Activated CD8-positive, alpha-beta memory T cell treated with anti-CD3 and anti-CD28 coated beads for 36 hours (primary cell): ENCODE data around the gene PTK6. TPM values are rescaled to one million over a fixed set of nuclear protein-coding genes. Genes with fewer than 3 reads are reported as not detected.

ENCODE experiments used
- CTCF ChIA-PET: fragments of 350-600 bp; sonication (Branson Sonifier 250); formaldehyde crosslinking; loops from one replicate; lab custom pipeline; 2021; ENCODE audit warnings: antibody characterized with exemption; lab: Charles Lee
- POLR2A ChIA-PET: fragments of 350-600 bp; sonication (Branson Sonifier 250); formaldehyde crosslinking; loops from one replicate; lab custom pipeline; 2021; ENCODE audit warnings: antibody characterized with exemption; lab: Charles Lee
- total RNA-seq, 2 experiments: library from RNA; stranded (reverse); gene quantifications; one replicate each; pipeline ENCODE4 v1.2.3, GENCODE V29; 2021

The PTK6 gene
- total RNA-seq, 2 experiments from 2014 or later, result 0.15 TPM

GRCh38 chr20:63497138-63497945 is 39.8 kb downstream of the PTK6 start:
- POLR2A ChIA-PET, result interaction anchor here (1.1 to 2.6 kb wide), 2 partner anchors 24 to 25 kb away, joined by 3 to 9 read pairs; partner anchors contain the start of gene PPDPF
- CTCF ChIA-PET, result interaction anchor here (0.6 to 3.0 kb wide), 11 partner anchors 11 to 459 kb away, joined by 3 to 23 read pairs (median 4); partner anchors contain the start of genes PPDPF, PTK6, TPD52L2 and UCKL1

- POLR2A ChIA-PET, result interaction anchor here (1.1 to 2.6 kb wide), 2 partner anchors 24 to 26 kb away, joined by 3 to 9 read pairs; partner anchors contain the start of gene PPDPF
- CTCF ChIA-PET, result interaction anchor here (0.6 to 3.0 kb wide), 24 partner anchors 9 to 537 kb away, joined by 3 to 23 read pairs (median 4); partner anchors contain the start of genes PPDPF, PTK6, TPD52L2 and UCKL1
These were observed 40.5 kb downstream of the PTK6 start for GRCh38 chr20:63496596-63497120.

DNA sequence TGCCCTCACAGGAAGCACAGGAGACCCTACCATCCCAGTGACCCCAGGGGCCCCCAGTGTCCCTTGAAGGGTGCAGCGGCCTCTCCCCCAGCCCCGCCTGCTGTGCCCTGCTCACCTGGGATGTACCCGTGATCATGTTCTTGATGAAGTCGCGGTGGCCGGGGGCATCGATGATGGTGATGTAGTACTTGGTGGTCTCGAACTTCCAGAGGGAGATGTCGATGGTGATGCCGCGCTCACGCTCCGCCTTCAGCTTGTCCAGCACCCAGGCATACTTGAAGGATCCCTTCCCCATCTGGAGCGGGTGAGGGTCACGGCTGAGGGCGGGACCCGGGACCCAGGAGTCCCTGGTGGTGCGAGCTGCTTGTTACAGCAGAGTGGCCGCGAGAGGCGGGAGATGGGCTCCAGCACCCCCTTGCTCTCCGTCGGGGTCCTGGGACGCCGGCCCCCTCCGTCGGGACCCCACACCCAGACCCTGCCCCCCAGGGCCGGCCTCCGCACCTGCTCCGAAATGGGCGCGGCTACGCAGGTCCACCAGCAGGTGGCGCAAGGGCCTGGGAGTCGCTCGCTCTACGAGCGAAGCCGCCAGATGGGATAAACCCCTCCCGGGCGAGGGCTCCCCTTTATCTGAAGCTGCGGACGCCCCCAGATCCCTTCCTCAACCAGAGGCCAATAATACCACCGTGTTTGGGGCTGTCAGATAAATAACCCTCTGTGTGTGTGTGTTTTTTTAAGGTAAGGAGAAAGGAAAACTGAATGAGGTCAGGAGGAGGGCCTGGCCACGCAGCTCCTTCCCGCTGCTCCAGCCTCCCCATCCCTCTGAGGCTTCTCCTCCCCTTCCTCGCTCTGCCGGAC is 41.2 kb downstream of the PTK6 start:
- ChIA-PET POLR2A (interaction anchor here (1.1 to 2.6 kb wide), 2 partner anchors 25 to 26 kb away, joined by 3 to 9 read pairs; partner anchors contain the start of gene PPDPF), CTCF (interaction anchor here (0.6 to 3.0 kb wide), 24 partner anchors 9 to 538 kb away, joined by 3 to 23 read pairs (median 4); partner anchors contain the start of genes PPDPF, PTK6, TPD52L2 and UCKL1)

DNA sequence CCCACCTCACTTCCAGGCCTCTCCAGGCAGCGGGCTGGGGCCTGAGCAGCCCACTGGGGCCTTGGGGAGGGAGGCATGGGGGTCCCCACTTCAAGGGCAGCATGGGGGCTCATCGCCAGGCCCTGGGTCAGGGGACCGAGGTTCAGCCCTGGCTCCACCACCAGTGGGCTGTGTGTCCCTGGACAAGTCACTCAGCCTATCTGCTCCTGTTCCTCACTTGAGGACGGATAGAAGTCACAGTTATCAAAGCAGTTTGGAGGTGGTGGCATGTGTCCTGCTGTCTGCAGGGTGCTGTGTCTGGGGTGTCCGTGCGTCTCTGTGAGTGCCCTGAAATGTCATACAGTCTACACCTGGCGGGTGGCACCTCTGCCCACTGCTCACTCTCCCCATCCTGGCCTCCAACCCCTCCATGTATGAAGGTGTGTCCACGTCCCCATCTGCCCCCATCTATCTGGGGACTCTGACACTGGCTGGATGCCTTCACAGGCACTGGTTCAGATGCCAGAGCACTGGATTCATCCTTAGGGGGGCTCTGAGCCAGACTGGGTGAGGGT is 41.9 kb downstream of the PTK6 start:
- POLR2A ChIA-PET, result no interaction called here
- CTCF ChIA-PET, result interaction anchor here (1.0 to 3.0 kb wide), 7 partner anchors 10 to 370 kb away, joined by 3 to 23 read pairs (median 7); partner anchors contain the start of genes PPDPF, PTK6 and TPD52L2

DNA sequence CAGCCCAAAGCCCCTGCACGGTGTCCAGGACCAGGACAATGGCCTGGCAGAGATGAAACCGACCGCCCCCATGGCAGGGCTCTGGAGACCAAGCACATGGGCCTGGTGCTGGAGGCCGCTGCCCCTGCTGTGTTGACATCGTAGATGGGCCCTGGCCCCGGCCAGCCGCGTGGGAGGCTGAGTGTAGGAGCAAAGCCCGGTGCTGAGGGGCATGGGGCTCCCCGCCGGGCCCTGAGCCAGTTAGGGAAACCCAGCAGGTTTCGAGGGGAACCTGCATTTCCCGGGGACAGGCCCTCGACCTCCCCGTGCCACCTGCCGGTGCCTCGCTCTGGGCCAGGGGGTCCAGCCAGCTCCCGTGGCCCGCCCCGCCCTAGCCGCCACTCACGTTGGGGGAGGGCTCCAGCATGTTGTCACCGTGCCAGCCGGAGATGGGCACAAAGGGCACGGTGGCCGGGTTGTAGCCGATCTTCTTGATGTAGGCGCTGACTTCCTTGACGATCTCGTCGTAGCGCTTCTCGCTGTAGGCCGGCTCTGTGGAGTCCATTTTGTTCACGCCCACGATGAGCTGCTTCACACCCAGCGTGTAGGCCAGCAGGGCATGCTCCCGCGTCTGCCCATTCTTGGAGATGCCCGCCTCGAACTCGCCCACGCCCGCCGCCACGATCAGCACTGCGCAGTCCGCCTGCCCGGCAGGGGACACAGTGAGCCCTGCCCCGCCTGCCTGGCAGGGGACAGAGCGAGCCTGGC is 42.6 kb downstream of the PTK6 start:
- ChIA-PET POLR2A (no interaction called here), CTCF (interaction anchor here (1.0 kb wide), 1 partner anchor 24 kb away, joined by 3 read pairs; no protein-coding TSS in a partner anchor)

DNA sequence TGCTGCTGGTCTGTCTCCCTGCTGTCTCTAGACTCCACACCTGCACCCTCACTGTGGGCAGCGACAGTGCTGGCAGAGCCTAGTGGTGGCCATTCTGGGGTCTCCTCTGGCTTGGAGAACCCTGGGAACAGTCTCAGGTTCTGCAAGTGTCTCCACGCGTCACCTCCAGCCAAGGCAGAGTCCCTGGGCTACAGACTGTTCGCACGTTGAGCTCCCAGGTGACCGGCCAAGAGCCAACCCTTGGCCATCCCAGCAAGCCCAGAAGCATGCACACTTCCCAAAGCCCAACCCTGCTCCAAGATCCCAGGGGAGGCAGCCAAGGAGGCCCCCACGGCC is 43.1 kb downstream of the PTK6 start:
- ChIA-PET CTCF (interaction anchor here (0.9 to 1.0 kb wide), 2 partner anchors 9 to 24 kb away, joined by 3 read pairs; no protein-coding TSS in a partner anchor), POLR2A (no interaction called here)

GRCh38 chr20:63493563-63494020 is 43.6 kb downstream of the PTK6 start:
- POLR2A ChIA-PET, result no interaction called here
- CTCF ChIA-PET, result interaction anchor here (0.9 kb wide), 1 partner anchor 9 kb away, joined by 3 read pairs; no protein-coding TSS in a partner anchor

DNA sequence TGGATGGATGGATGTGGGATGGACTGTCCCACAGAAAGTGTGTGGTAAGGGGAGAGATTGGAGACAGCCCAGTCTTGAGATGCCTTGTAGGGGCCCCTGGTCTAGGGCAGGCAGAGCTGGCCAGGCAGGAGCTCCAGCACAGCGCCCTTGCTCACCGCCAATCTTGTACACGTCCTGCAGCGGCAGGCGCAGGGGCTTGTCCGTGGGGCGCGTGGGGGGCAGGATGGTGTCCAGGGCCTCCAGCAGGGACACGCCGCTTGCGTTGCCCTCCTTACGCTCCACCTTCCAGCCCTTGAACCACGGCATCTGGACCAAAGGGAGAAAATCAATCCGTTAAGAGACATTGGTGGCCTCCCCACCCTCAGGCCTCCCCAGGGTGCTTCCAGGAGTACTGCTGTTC is 44.2 kb downstream of the PTK6 start:
- CTCF ChIA-PET, result interaction anchor here (0.9 kb wide), 1 partner anchor 10 kb away, joined by 3 read pairs; no protein-coding TSS in a partner anchor
- POLR2A ChIA-PET, result no interaction called here

DNA sequence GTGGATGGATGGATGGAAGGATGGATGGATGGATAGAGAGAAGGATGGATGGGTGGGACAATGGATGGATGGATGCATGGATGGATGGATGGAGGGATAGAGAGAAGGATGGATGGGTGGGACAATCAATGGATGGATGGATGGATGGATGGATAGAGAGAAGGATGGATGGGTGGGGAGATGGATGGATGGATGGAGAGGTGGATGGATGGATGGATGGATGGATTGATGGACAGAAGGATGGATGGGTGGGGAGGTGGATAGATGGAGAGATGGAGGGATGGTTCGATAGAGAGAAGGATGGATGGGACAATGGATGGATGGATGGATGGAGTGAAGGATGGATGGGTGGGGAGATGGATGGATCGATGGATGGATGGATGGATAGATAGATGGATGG is 44.7 kb downstream of the PTK6 start:
- ChIA-PET POLR2A (no interaction called here), CTCF (no interaction called here)

- ChIA-PET POLR2A (no interaction called here), CTCF (no interaction called here)
These were observed 45.4 kb downstream of the PTK6 start for GRCh38 chr20:63491635-63492230.

- POLR2A ChIA-PET, result no interaction called here
These were observed 46.1 kb downstream of the PTK6 start for GRCh38 chr20:63491078-63491477.

GRCh38 chr20:63490416-63490815 is 46.8 kb downstream of the PTK6 start:
- ChIA-PET POLR2A (no interaction called here), CTCF (no interaction called here)

More at GRCh38 chr20:63491078-63491477, 46.1 kb downstream of the PTK6 start:
- CTCF ChIA-PET, result no interaction called here

DNA sequence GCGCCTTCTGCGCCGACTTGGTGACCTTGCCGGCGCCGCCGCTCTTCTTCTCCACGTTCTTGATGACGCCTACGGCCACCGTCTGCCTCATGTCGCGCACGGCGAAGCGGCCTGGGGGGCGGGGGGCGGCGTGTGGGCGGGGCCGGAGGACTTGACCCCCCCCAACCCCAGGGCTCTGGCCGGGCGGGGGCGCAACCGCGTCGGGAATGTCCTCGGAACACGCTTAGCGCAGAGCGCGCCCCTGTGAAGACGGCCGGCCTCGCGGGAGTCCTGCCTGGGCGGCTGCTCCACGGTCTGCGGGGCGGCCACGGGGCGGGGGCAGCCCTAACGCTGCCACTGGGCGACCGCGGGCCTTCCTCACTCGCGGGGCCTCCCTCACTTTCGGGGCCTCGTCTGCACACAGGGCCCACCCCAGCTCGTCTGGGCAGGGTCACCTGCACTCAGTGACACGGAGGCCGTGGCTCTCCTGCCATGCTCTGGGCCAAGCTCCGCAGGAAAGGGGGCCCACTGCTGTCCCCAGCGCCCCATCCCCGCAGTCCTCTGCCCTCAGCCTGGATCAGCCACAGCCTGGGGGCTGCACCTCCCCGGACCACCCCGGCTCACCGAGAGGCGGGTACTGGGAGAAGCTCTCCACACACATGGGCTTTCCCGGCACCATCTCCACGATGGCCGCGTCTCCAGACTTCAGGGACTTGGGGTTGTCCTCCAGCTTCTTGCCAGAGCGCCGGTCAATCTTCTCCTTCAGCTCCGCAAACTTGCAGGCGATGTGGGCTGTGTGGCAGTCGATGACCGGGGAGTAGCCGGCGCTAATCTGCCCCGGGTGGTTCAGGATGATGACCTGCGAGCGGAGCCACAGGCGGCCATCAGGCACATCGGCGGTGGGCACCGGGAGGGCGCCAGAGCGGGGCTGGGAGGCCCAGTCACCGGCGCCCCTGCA is 48.6 kb downstream of the PTK6 start:
- POLR2A ChIA-PET, result no interaction called here
- CTCF ChIA-PET, result no interaction called here

GRCh38 chr20:63487781-63488241 is 49.4 kb downstream of the PTK6 start:
- CTCF ChIA-PET, result no interaction called here
- POLR2A ChIA-PET, result no interaction called here

- CTCF ChIA-PET, result no interaction called here
- POLR2A ChIA-PET, result no interaction called here
These were observed 49.9 kb downstream of the PTK6 start for GRCh38 chr20:63487116-63487764.

GRCh38 chr20:63486300-63486855 is 50.8 kb downstream of the PTK6 start:
- ChIA-PET POLR2A (no interaction called here), CTCF (no interaction called here)
